ENCODE results near the gene PTPRD.
"Not testable (repeated sequence)": the region's sequence is repeated elsewhere in the genome, so short reads cannot be mapped to it uniquely, and the experiment has no call there.

Gene PTPRD

GRCh38 chr9:9002826-9003583, 1609.8 kb downstream of the PTPRD start:
- no peak for DNase-seq (ENCODE audit: low spot score)

- DNase-seq (ENCODE audit: low spot score) = no peak
Observed at GRCh38 chr9:8980496-8981013, 1632.2 kb downstream of the PTPRD start.

- DNase-seq (ENCODE audit: low spot score) = no peak
Observed at GRCh38 chr9:8978334-8978733, 1634.5 kb downstream of the PTPRD start.

- DNase-seq (ENCODE audit: low spot score) = not testable (repeated sequence)
Observed at GRCh38 chr9:8968350-8968749, 1644.5 kb downstream of the PTPRD start.

GRCh38 chr9:8963885-8964284, 1648.9 kb downstream of the PTPRD start:
- DNase-seq (ENCODE audit: low spot score) = no peak

- DNase-seq (ENCODE audit: low spot score) = no peak
Observed at GRCh38 chr9:8962084-8962483, 1650.7 kb downstream of the PTPRD start.

GRCh38 chr9:8961186-8961851, 1651.5 kb downstream of the PTPRD start:
- no peak for DNase-seq (ENCODE audit: low spot score)

GRCh38 chr9:8960254-8960653, 1652.5 kb downstream of the PTPRD start:
- DNase-seq (ENCODE audit: low spot score) = no peak

- no peak for DNase-seq (ENCODE audit: low spot score)
Observed at GRCh38 chr9:8958358-8958757, 1654.4 kb downstream of the PTPRD start.

GRCh38 chr9:8955315-8955714, 1657.5 kb downstream of the PTPRD start:
- DNase-seq (ENCODE audit: low spot score) = no peak

- no peak for DNase-seq (ENCODE audit: low spot score)
Observed at GRCh38 chr9:8946461-8946860, 1666.3 kb downstream of the PTPRD start.

- no peak for DNase-seq (ENCODE audit: low spot score)
Observed at GRCh38 chr9:8943392-8943791, 1669.4 kb downstream of the PTPRD start.

GRCh38 chr9:8940650-8941049, 1672.2 kb downstream of the PTPRD start:
- DNase-seq (ENCODE audit: low spot score) = no peak

GRCh38 chr9:8926461-8926860, 1686.3 kb downstream of the PTPRD start:
- DNase-seq (ENCODE audit: low spot score) = no peak

GRCh38 chr9:8924562-8924961, 1688.2 kb downstream of the PTPRD start:
- DNase-seq (ENCODE audit: low spot score) = no peak

- DNase-seq (ENCODE audit: low spot score) = not testable (repeated sequence)
Observed at GRCh38 chr9:8920478-8921183, 1692.2 kb downstream of the PTPRD start.

GRCh38 chr9:8917956-8918739, 1694.7 kb downstream of the PTPRD start:
- no peak for DNase-seq (ENCODE audit: low spot score)

GRCh38 chr9:8916771-8917170, 1696.0 kb downstream of the PTPRD start:
- DNase-seq (ENCODE audit: low spot score) = no peak

GRCh38 chr9:8907868-8908267, 1704.9 kb downstream of the PTPRD start:
- DNase-seq (ENCODE audit: low spot score) = no peak

- no peak for DNase-seq (ENCODE audit: low spot score)
Observed at GRCh38 chr9:8905731-8906130, 1707.1 kb downstream of the PTPRD start.

GRCh38 chr9:8904771-8905515, 1707.9 kb downstream of the PTPRD start:
- no peak for DNase-seq (ENCODE audit: low spot score)
